Esophagus squamous epithelium (tissue), 5 donors: ENCODE results near the gene TMEM59L. TPM values are rescaled to one million over a fixed set of nuclear protein-coding genes. Genes with fewer than 3 reads are reported as not detected.

ENCODE experiments used
- DNase-seq: peaks from one replicate; lab custom pipeline; 2025; lab: John Stamatoyannopoulos, UW
- H3K27ac ChIP-seq, 4 donors: fragments of 200-600 bp; sonication (generic); one replicate each; pipeline ENCODE4 v1.5.1; 2016 to 2019; ENCODE audit warnings: mild to moderate bottlenecking in 1 of 4
- H3K27me3 ChIP-seq, 4 donors: fragments of 200-600 bp; sonication (generic); 1 replicate in 3 of 4; 2 replicates in 1 of 4; pipeline versions ENCODE4 v1.5.1 to v1.6.0; 2017 to 2021; ENCODE audit warnings: antibody characterized with exemption in 1 of 4
- H3K36me3 ChIP-seq, 3 donors: fragments of 200-600 bp; sonication (generic); one replicate each; pipeline ENCODE4 v1.5.1; 2016 to 2019
- H3K4me1 ChIP-seq, 3 donors: fragments of 200-600 bp; sonication (generic); one replicate each; pipeline ENCODE4 v1.5.1; 2017 to 2019
- H3K4me3 ChIP-seq, 4 donors: fragments of 200-600 bp; sonication (generic); 1 replicate in 3 of 4; 2 replicates in 1 of 4; pipeline ENCODE4 v1.5.1; 2016 to 2019; ENCODE audit warnings: mild to moderate bottlenecking in 2 of 4, moderate library complexity in 1 of 4
- H3K9me3 ChIP-seq, 3 donors: fragments of 200-600 bp; sonication (generic); one replicate each; pipeline ENCODE4 v1.5.1; 2016 to 2019
- POLR2A ChIP-seq, 4 donors: fragments of 450-650 bp; IDR thresholded peaks; one replicate each; pipeline ENCODE4 v1.6.1; 2017; ENCODE audit warnings: antibody characterized with exemption in 4 of 4, mild to moderate bottlenecking in 4 of 4, moderate library complexity in 3 of 4
- WGBS, 2 donors: methylation state at CpG; one replicate each; pipeline ENCODE4 v1.1.5; 2018; 5-methylcytosine and 5-hydroxymethylcytosine counted together
- intact Hi-C: fragments of 100-400 bp; cut with DNase I; formaldehyde crosslinking; loops from one replicate; pipeline ENCODE4 v1.15.0; 2022
- total RNA-seq, 4 donors: library from RNA; depleted of rRNA; stranded (reverse); fragments of >200 nt; gene quantifications; one replicate each; pipeline ENCODE4 v1.1.0, GENCODE V29; 2016
- TF ChIP-seq, protein P1 (sequence below), 6 experiments: fragments of 450-650 bp in 4 of 6; fragments of 200-600 bp in 2 of 6; sonication (generic) in 2 of 6; IDR thresholded peaks; one replicate each; pipeline ENCODE4 v1.5.1; 2016 to 2019; ENCODE audit warnings: antibody characterized with exemption in 6 of 6, mild to moderate bottlenecking in 4 of 6, moderate library complexity in 4 of 6
- donor health status: DM: yes; HTN: yes; CAD: no.

The TMEM59L gene
- total RNA-seq, 4 donors from 2014 or later: 0.18 to 2.7 TPM; not detected in 2

DNA sequence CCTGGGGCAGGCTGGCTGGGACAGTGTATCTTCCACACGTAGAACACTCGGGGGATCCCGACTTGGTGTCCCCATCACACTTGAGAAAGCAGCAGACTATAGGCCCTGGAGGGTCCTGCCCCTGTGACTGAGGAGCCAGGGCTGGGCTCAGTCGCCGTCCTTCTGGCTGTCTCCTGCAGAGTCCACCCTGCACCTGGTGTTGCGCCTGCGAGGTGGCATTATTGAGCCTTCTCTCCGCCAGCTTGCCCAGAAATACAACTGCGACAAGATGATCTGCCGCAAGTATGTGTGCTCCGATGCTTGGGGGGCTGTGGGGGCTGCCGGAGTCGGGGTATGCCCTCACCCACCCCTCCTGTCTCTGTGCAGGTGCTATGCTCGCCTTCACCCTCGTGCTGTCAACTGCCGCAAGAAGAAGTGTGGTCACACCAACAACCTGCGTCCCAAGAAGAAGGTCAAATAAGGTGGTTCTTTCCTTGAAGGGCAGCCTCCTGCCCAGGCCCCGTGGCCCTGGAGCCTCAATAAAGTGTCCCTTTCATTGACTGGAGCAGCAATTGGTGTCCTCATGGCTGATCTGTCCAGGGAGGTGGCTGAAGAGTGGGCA lies 37.9 kb upstream of the TMEM59L start:
- Histone ChIP-seq H3K9me3 (no peaks in the 10 kb centered on the region), H3K4me1 (peaks cover 12 to 30% (median 21%) of the 10 kb centered on the region in 3 donors), H3K4me3 (no peak overlapping the region), H3K27ac (no peak overlapping the region), H3K36me3 (peaks cover 16 to 60% (median 21%) of the 10 kb centered on the region in 3 donors), H3K27me3 (no peaks in the 10 kb centered on the region)
- 84 to 94% methylated on average over 3 to 9 of the region's 18 CpGs for WGBS, 2 donors
- no peak for TF ChIP-seq POLR2A (IDR thresholded peaks at IDR 0.05)
- TF ChIP-seq, protein P1, sequence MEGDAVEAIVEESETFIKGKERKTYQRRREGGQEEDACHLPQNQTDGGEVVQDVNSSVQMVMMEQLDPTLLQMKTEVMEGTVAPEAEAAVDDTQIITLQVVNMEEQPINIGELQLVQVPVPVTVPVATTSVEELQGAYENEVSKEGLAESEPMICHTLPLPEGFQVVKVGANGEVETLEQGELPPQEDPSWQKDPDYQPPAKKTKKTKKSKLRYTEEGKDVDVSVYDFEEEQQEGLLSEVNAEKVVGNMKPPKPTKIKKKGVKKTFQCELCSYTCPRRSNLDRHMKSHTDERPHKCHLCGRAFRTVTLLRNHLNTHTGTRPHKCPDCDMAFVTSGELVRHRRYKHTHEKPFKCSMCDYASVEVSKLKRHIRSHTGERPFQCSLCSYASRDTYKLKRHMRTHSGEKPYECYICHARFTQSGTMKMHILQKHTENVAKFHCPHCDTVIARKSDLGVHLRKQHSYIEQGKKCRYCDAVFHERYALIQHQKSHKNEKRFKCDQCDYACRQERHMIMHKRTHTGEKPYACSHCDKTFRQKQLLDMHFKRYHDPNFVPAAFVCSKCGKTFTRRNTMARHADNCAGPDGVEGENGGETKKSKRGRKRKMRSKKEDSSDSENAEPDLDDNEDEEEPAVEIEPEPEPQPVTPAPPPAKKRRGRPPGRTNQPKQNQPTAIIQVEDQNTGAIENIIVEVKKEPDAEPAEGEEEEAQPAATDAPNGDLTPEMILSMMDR (IDR thresholded peaks at IDR 0.05): no peak
- DNase-seq: no peak
- intact Hi-C loops: loop anchor here (10.0 kb wide), 1 partner anchor 100 kb away; no protein-coding TSS in a partner anchor

DNA sequence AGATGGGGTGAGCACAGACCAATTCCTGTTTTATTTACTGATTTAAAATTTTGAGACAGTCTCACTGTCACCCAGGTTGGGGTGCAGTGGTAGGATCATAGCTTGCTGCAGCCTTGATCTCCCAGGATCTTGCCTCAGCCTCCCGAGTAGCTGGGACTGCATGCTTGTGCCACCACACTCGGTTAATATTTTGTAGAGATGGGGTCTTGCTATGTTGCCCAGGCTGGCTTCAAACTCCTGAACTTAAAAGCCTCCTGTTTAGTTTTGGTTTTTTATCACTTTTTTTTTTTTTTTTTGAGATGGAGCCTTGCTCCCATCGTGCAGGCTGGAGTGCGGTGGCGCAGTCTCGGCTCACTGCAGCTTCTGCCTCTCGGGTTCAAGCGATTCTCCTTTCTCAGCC lies 36.3 kb upstream of the TMEM59L start:
- DNase-seq: no peak
- TF ChIP-seq, protein P1 (IDR thresholded peaks at IDR 0.05): no peak
- no peak for TF ChIP-seq POLR2A (IDR thresholded peaks at IDR 0.05)
- H3K27me3 ChIP-seq: no peaks in the 10 kb centered on the region
- no peak overlapping the region for H3K27ac ChIP-seq
- peaks cover 12 to 21% (median 18%) of the 10 kb centered on the region in 3 donors for H3K4me1 ChIP-seq
- H3K9me3 ChIP-seq: no peaks in the 10 kb centered on the region
- WGBS, 2 donors: 93 to 95% methylated on average over 7 of the region's 8 CpGs
- no peak overlapping the region for H3K4me3 ChIP-seq
- intact Hi-C loops: loop anchor here (10.0 kb wide), 1 partner anchor 102 kb away; no protein-coding TSS in a partner anchor
- peaks cover 16 to 57% (median 21%) of the 10 kb centered on the region in 3 donors for H3K36me3 ChIP-seq

GRCh38 chr19:18577365-18577914 lies 35.2 kb upstream of the TMEM59L start:
- H3K27ac ChIP-seq: no peak overlapping the region
- no peaks in the 10 kb centered on the region for H3K9me3 ChIP-seq
- TF ChIP-seq, protein P1 (IDR thresholded peaks at IDR 0.05): no peak
- TF ChIP-seq POLR2A (IDR thresholded peaks at IDR 0.05): no peak
- WGBS, 2 donors: 85 to 89% methylated on average over 18 to 19 of the region's 21 CpGs
- intact Hi-C loops: loop anchor here (10.0 kb wide), 1 partner anchor 103 kb away; no protein-coding TSS in a partner anchor
- H3K27me3 ChIP-seq: no peaks in the 10 kb centered on the region
- DNase-seq: no peak
- peaks cover 9 to 17% (median 15%) of the 10 kb centered on the region in 3 donors for H3K4me1 ChIP-seq
- peaks cover 16 to 57% (median 21%) of the 10 kb centered on the region in 3 donors for H3K36me3 ChIP-seq
- no peak overlapping the region for H3K4me3 ChIP-seq

DNA sequence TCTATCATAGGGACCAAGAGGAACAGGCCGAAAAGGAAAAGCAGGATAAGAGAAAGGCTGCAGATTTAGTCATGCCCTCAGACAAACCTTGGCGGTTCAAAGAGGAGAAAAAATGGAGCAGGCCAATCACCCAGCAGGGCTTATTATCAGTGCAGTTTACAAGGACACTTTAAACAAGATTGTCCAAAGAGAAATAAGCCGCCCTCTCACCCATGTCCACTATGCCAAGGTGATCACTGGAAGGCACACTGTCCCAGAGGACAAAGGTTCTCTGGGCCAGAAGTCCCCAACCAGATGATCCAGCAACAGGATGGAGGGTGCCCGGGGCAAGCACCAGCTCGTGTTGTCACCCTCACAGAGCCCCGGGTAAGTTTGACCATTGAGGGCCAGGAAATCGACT lies 32.4 kb upstream of the TMEM59L start:
- Histone ChIP-seq H3K27me3 (no peaks in the 10 kb centered on the region), H3K4me1 (no peaks in the 10 kb centered on the region), H3K27ac (no peak overlapping the region), H3K9me3 (no peaks in the 10 kb centered on the region), H3K36me3 (peaks cover 0 to 33% (median under 1%) of the 10 kb centered on the region in 3 donors), H3K4me3 (no peak overlapping the region)
- WGBS, 2 donors: 65 to 74% methylated on average over 4 to 7 of the region's 7 CpGs
- TF ChIP-seq POLR2A (IDR thresholded peaks at IDR 0.05): no peak
- TF ChIP-seq, protein P1 (IDR thresholded peaks at IDR 0.05): no peak
- intact Hi-C loops: no loop called here
- no peak for DNase-seq

DNA sequence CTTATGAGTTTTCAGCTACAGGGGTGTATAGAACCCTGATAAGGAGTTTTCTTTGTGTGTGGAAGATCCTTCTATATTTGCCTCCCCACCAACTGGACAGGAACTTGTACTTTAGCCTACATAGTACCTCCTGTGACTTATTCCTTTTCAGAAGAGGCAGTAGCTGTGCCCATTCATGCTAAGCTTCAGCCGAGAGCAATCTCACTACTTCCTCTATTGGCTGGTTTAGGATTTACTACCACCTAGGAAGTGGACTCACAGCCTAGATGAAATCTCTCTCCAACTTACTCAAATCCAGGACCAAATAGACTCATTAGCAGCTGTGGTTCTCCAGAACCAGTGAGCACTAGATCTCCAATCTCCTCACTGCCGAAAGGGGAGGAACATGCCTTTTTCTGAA lies 26.4 kb upstream of the TMEM59L start:
- intact Hi-C loops: no loop called here
- Histone ChIP-seq H3K9me3 (no peaks in the 10 kb centered on the region), H3K4me3 (no peak overlapping the region), H3K4me1 (peaks cover 8 to 33% (median 22%) of the 10 kb centered on the region in 3 donors), H3K27me3 (no peaks in the 10 kb centered on the region), H3K27ac (no peak overlapping the region), H3K36me3 (peaks cover 0 to 11% (median 7%) of the 10 kb centered on the region in 3 donors)
- 48 to 65% methylated on average over 2 of the region's 2 CpGs for WGBS, 2 donors
- TF ChIP-seq, protein P1 (IDR thresholded peaks at IDR 0.05): no peak
- TF ChIP-seq POLR2A (IDR thresholded peaks at IDR 0.05): no peak
- DNase-seq: no peak
